Right lobe of liver (tissue), 4 donors: ENCODE data around the gene PRAMEF2.
"Not testable (repeated sequence)": the region's sequence is repeated elsewhere in the genome, so short reads cannot be mapped to it uniquely, and the experiment has no call there.

Experiments
- CTCF ChIP-seq, 4 donors: fragments of 200-600 bp in 3 of 4; fragments of 450-650 bp in 1 of 4; IDR thresholded peaks; one replicate each; pipeline versions ENCODE4 v1.5.1 to v1.8.0; 2016 to 2022; ENCODE audit warnings: antibody characterized with exemption in 4 of 4, mild to moderate bottlenecking in 2 of 4
- POLR2A ChIP-seq: fragments of 450-650 bp; IDR thresholded peaks from one replicate; pipeline ENCODE4 v1.6.1; 2017; ENCODE audit warnings: antibody characterized with exemption, mild to moderate bottlenecking
- donor health status: DM: no; HTN: no; CAD: no.
- donor health status: DM: no; HTN: no; CAD: no.
- donor health status: DM: no; HTN: yes; CAD: no.

DNA sequence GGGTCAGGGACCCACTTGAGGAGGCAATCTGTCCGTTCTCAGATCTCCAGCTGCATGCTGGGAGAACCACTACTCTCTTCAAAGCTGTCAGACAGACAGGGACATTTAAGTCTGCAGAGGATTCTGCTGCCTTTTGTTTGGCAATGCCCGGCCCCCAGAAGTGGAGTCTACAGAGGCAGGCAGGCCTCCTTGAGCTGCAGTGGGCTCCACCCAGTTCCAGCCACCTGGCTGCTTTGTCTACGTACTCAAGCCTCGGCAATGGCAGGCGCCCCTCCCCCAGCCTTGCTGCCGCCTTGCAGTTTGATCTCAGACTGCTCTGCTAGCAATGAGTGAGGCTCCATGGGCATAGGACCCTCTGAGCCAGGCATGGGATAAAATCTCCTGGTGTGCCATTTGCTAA lies 37.8 kb upstream of the PRAMEF2 start:
- not testable (repeated sequence) for TF ChIP-seq CTCF (IDR thresholded peaks at IDR 0.05); POLR2A
